A375 (cell line): Measurements from ENCODE around the gene KIF5B. TPM values are rescaled to one million over a fixed set of nuclear protein-coding genes. Genes with fewer than 3 reads are reported as not detected.

Source experiments
- small RNA-seq: library from RNA; depleted of rRNA; stranded (forward); fragments of <200 nt; gene quantifications from one replicate; pipeline ENCODE3, GENCODE V24; 2014
- total RNA-seq: library from RNA; depleted of rRNA; stranded (reverse); fragments of >200 nt; shearing (Covaris generic); gene quantifications from 2 replicates; pipeline ENCODE4 v1.2.3, GENCODE V29; 2014; rRNA removed

Gene KIF5B
- 74.2 and 85.1 TPM in 2 replicates for total RNA-seq

GRCh38 chr10:32056136-32057035 lies at the start of gene KIF5B:
TSS of gene KIF5B (minus strand) at chr10:32056425. CDS start at chr10:32055973, 452 bp downstream.

Small RNA genes lying within 50 kb of the gene (small RNA-seq; reads per million reads assigned to genes)
- gene RF00019 (not detected), gene RN7SL825P (not detected)

Other genes with a start within 250 kb of the KIF5B start
- 64.2 and 76.2 TPM in 2 replicates for gene ARHGAP12, start 127.6 kb downstream of the KIF5B start, total RNA-seq